HuH-7 (cell line): Measurements from ENCODE around the gene MAGED2.
"Not testable (repeated sequence)": the region's sequence is repeated elsewhere in the genome, so short reads cannot be mapped to it uniquely, and the experiment has no call there.

Source experiments
- DNase-seq: peaks from one replicate; pipeline ENCODE4 v3.0.0; 2011; ENCODE audit warnings: low spot score

The MAGED2 gene

GRCh38 chrX:54807524-54808108 is at the start of gene MAGED2:
Gene MAGED2 (plus strand): TSS chrX:54807745. CDS start chrX:54809332, 1,587 bp downstream.
- DNase-seq: no peak

- DNase-seq: peak; percentile 10
Observed at GRCh38 chrX:54758114-54759055, 49.2 kb upstream of the MAGED2 start.

- not testable (repeated sequence) for DNase-seq
Observed at GRCh38 chrX:54774391-54775094, 33.0 kb upstream of the MAGED2 start.

GRCh38 chrX:54776061-54776460 is 31.5 kb upstream of the MAGED2 start:
- DNase-seq: no peak

- no peak for DNase-seq
Observed at GRCh38 chrX:54776987-54777672, 30.4 kb upstream of the MAGED2 start.

GRCh38 chrX:54785901-54786300 is 21.6 kb upstream of the MAGED2 start:
- DNase-seq: peak; percentile 13

GRCh38 chrX:54786967-54787366 is 20.6 kb upstream of the MAGED2 start:
- peak; percentile 20 for DNase-seq

- no peak for DNase-seq
Observed at GRCh38 chrX:54788446-54788845, 19.1 kb upstream of the MAGED2 start.

- DNase-seq: not testable (repeated sequence)
Observed at GRCh38 chrX:54789405-54789804, 18.1 kb upstream of the MAGED2 start.

- DNase-seq: no peak
Observed at GRCh38 chrX:54794028-54794427, 13.5 kb upstream of the MAGED2 start.

- no peak for DNase-seq
Observed at GRCh38 chrX:54794795-54795194, 12.8 kb upstream of the MAGED2 start.

GRCh38 chrX:54798137-54798536 is 9.4 kb upstream of the MAGED2 start, which contains the start of gene ITIH6:
Gene ITIH6 (minus strand): TSS chrX:54798255. CDS start chrX:54798210, 45 bp downstream.
- DNase-seq: no peak

- no peak for DNase-seq
Observed at GRCh38 chrX:54799046-54799445, 8.5 kb upstream of the MAGED2 start.

- peak; percentile 28 for DNase-seq
Observed at GRCh38 chrX:54808109-54808604, 612 bp downstream of the MAGED2 start.

GRCh38 chrX:54808605-54809483 is 1.3 kb downstream of the MAGED2 start:
- peak; percentile 86 for DNase-seq

- no peak for DNase-seq
Observed at GRCh38 chrX:54810532-54810931, 3.0 kb downstream of the MAGED2 start.

GRCh38 chrX:54811301-54811885 is 3.8 kb downstream of the MAGED2 start:
- no peak for DNase-seq

GRCh38 chrX:54812306-54812705 is 4.8 kb downstream of the MAGED2 start:
- no peak for DNase-seq

GRCh38 chrX:54817220-54817820 is 9.8 kb downstream of the MAGED2 start:
- no peak for DNase-seq

- no peak for DNase-seq
Observed at GRCh38 chrX:54818221-54818620, 10.7 kb downstream of the MAGED2 start.
